Loucy (cell line): Measurements from ENCODE around the gene RHEB.

ENCODE experiments used
- CTCF ChIP-seq: fragments of 200-600 bp; sonication (generic); conservative IDR thresholded peaks from 2 replicates; pipeline ENCODE4 v1.5.1; 2014; ENCODE audit warnings: mild to moderate bottlenecking, antibody characterized with exemption, low read length
- EZH2phosphoT487 ChIP-seq: fragments of 200-600 bp; IDR thresholded peaks from 2 replicates; pipeline ENCODE4 v1.6.1; 2018; ENCODE audit warnings: antibody characterized with exemption, mild to moderate bottlenecking, moderate library complexity, borderline replicate concordance

- TF ChIP-seq CTCF (no peak), EZH2phosphoT487 (no peak)
These were observed 65.4 kb downstream of the RHEB start for GRCh38 chr7:151454305-151454704.
